Progenitor cell of endocrine pancreas (in vitro differentiated cells): ENCODE data around the gene GPX3. TPM values are rescaled to one million over a fixed set of nuclear protein-coding genes. Genes with fewer than 3 reads are reported as not detected.

Source experiments
- DNase-seq: peaks from one replicate; pipeline ENCODE4 v3.0.0; 2021; ENCODE audit warnings: low spot score; ENCODE audit not compliant: unreplicated experiment
- H3K27ac Mint-ChIP-seq: 2 replicates; pipeline ENCODE4 v1.8.0; 2021; ENCODE audit warnings: mild to moderate bottlenecking, moderate library complexity, mixed read lengths
- H3K27me3 Mint-ChIP-seq: 2 replicates; pipeline ENCODE4 v1.8.0; 2021; ENCODE audit warnings: mixed read lengths
- H3K36me3 Mint-ChIP-seq: 2 replicates; pipeline ENCODE4 v1.8.0; 2022; ENCODE audit warnings: mixed read lengths; ENCODE audit not compliant: insufficient read depth
- H3K4me1 Mint-ChIP-seq: 2 replicates; pipeline ENCODE4 v1.8.0; 2021; ENCODE audit warnings: low read depth, mixed read lengths
- H3K4me3 Mint-ChIP-seq: 2 replicates; pipeline ENCODE4 v1.8.0; 2021; ENCODE audit warnings: low read depth, mild to moderate bottlenecking, moderate library complexity, mixed read lengths
- H3K9me3 Mint-ChIP-seq: 2 replicates; pipeline ENCODE4 v1.8.0; 2021; ENCODE audit warnings: low read depth, mixed read lengths
- total RNA-seq: library from RNA; stranded (reverse); gene quantifications from 2 replicates; pipeline ENCODE4 v1.2.1, GENCODE V29; 2021
- TF ChIP-seq, protein P1 (sequence below): fragments of 200-600 bp; sonication (generic); IDR thresholded peaks from one replicate; pipeline ENCODE4 v1.5.0; 2021; ENCODE audit warnings: antibody characterized with exemption, mild to moderate bottlenecking; ENCODE audit not compliant: unreplicated experiment

Gene GPX3
- total RNA-seq, 1 donor from 2014 or later, result 28.2 TPM

DNA sequence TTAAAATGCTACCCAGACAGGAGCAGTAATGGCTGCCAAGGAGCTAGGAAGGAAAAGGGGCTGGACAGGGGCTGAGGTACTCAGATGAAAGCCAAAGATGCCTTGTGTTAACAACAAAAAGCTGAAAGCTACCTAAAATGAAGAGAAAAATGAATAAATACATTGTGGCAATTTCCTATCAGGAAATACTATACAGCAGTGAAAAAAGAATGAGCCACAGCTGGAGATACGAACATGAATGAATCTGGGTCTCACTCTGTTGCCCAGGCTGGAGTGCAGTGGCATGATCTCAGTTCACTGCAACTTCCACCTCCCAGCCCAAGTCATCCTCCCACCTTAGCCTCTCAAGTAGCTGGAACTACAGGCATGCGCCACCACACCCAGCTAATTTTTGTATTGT lies 54.2 kb downstream of the GPX3 start:
- Mint-ChIP-seq H3K9me3 (no peaks in the 10 kb centered on the region), H3K27ac (no peak overlapping the region), H3K36me3 (peaks cover 1% of the 10 kb centered on the region), H3K4me1 (peaks cover 4% of the 10 kb centered on the region), H3K4me3 (no peak overlapping the region), H3K27me3 (no peaks in the 10 kb centered on the region)
- TF ChIP-seq, protein P1, sequence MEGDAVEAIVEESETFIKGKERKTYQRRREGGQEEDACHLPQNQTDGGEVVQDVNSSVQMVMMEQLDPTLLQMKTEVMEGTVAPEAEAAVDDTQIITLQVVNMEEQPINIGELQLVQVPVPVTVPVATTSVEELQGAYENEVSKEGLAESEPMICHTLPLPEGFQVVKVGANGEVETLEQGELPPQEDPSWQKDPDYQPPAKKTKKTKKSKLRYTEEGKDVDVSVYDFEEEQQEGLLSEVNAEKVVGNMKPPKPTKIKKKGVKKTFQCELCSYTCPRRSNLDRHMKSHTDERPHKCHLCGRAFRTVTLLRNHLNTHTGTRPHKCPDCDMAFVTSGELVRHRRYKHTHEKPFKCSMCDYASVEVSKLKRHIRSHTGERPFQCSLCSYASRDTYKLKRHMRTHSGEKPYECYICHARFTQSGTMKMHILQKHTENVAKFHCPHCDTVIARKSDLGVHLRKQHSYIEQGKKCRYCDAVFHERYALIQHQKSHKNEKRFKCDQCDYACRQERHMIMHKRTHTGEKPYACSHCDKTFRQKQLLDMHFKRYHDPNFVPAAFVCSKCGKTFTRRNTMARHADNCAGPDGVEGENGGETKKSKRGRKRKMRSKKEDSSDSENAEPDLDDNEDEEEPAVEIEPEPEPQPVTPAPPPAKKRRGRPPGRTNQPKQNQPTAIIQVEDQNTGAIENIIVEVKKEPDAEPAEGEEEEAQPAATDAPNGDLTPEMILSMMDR, result no peak
- DNase-seq, result no peak

- H3K27ac Mint-ChIP-seq, result no peak overlapping the region
These were observed 55.4 kb downstream of the GPX3 start for GRCh38 chr5:151075698-151076331.

DNA sequence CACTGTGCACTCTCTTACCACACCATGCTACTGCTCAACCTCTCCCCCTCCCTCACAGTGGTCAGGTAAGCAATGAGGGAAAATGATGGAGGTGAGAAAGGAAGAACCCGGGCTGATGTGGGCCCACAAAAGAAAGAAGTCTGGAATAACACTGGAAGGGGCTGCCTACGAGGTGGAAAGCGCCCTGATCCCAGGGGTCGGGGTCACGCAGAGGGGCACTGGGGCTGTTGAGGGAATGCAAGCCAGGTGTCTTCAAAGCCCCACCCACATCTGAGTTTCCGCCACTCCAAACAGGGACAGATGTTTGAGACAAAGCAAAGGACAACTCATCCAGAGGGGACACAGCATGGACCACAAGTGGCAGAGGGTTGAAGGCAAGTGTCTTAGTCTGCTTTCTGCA lies 56.2 kb downstream of the GPX3 start:
- TF ChIP-seq, protein P1, result no peak
- H3K27me3 Mint-ChIP-seq, result no peaks in the 10 kb centered on the region
- peaks cover 13% of the 10 kb centered on the region for H3K4me1 Mint-ChIP-seq
- peaks cover 1% of the 10 kb centered on the region for H3K36me3 Mint-ChIP-seq
- no peak overlapping the region for H3K27ac Mint-ChIP-seq
- H3K9me3 Mint-ChIP-seq, result no peaks in the 10 kb centered on the region
- no peak for DNase-seq
- no peak overlapping the region for H3K4me3 Mint-ChIP-seq

More at GRCh38 chr5:151075698-151076331, 55.4 kb downstream of the GPX3 start:
- H3K4me3 Mint-ChIP-seq, result no peak overlapping the region
- H3K36me3 Mint-ChIP-seq, result peaks cover 1% of the 10 kb centered on the region
- no peak for DNase-seq
- H3K27me3 Mint-ChIP-seq, result no peaks in the 10 kb centered on the region
- TF ChIP-seq, protein P1, result no peak
- peaks cover 10% of the 10 kb centered on the region for H3K4me1 Mint-ChIP-seq
- H3K9me3 Mint-ChIP-seq, result no peaks in the 10 kb centered on the region

DNA sequence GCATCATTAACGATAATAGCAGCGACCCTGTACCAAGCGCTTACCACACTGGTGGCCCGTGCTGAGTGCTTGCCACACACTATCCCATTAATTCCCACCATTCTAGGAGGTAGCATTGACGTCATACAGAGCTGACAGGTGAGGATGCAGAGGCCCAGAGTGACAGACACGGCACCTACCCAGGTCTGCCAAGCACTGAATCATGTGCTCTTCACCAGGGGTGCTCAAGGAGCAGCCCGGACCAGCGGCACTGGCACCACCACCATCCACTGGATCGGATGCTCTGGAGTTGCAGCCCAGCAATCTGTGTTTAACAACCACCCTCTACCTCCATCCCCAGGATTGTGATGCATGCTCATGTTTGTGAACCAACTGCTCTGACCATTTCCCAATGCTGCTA lies 57.0 kb downstream of the GPX3 start:
- peaks cover 19% of the 10 kb centered on the region for H3K4me1 Mint-ChIP-seq
- DNase-seq, result no peak
- H3K4me3 Mint-ChIP-seq, result no peak overlapping the region
- TF ChIP-seq, protein P1, result no peak
- H3K27ac Mint-ChIP-seq, result no peak overlapping the region
- peaks cover 1% of the 10 kb centered on the region for H3K36me3 Mint-ChIP-seq
- no peaks in the 10 kb centered on the region for H3K9me3 Mint-ChIP-seq
- H3K27me3 Mint-ChIP-seq, result no peaks in the 10 kb centered on the region

- TF ChIP-seq, protein P1, result no peak
- H3K4me1 Mint-ChIP-seq, result peaks cover 20% of the 10 kb centered on the region
- peak overlapping the region; percentile 23 for H3K27ac Mint-ChIP-seq
- peak overlapping the region; percentile 55 for H3K4me3 Mint-ChIP-seq
- no peak for DNase-seq
- H3K9me3 Mint-ChIP-seq, result no peaks in the 10 kb centered on the region
- H3K36me3 Mint-ChIP-seq, result peaks cover 1% of the 10 kb centered on the region
- H3K27me3 Mint-ChIP-seq, result no peaks in the 10 kb centered on the region
These were observed 57.6 kb downstream of the GPX3 start for GRCh38 chr5:151077967-151078366.

Other genes with a start within 250 kb of the GPX3 start
- gene SMIM3, start 241.8 kb upstream of the GPX3 start, total RNA-seq, result 11.5 and 12.2 TPM in 2 replicates
- gene IRGM, start 174.1 kb upstream of the GPX3 start, total RNA-seq, result not detected in 2 replicates
- 17.2 and 18.6 TPM in 2 replicates for gene ZNF300, start 115.6 kb upstream of the GPX3 start, total RNA-seq
- 53.8 and 55.0 TPM in 2 replicates for gene TNIP1, start 60.4 kb downstream of the GPX3 start, total RNA-seq
- gene ANXA6, start 137.2 kb downstream of the GPX3 start, total RNA-seq, result 27.7 and 28.5 TPM in 2 replicates
- 3.6 and 4.6 TPM in 2 replicates for gene CCDC69, start 203.5 kb downstream of the GPX3 start, total RNA-seq
- gene GM2A, start 232.6 kb downstream of the GPX3 start, total RNA-seq, result 26.2 and 27.1 TPM in 2 replicates